Measurements from ENCODE around the gene ZC2HC1B.
"Not testable (repeated sequence)": the region's sequence is repeated elsewhere in the genome, so short reads cannot be mapped to it uniquely, and the experiment has no call there.

The ZC2HC1B gene

GRCh38 chr6:143842902-143843676, 21.2 kb upstream of the ZC2HC1B start, which contains the start of gene LTV1:
Gene LTV1, plus strand, starts transcription at chr6:143843338. Its CDS starts 140 bp downstream, at chr6:143843478.
- TF ChIP-seq, protein P1, sequence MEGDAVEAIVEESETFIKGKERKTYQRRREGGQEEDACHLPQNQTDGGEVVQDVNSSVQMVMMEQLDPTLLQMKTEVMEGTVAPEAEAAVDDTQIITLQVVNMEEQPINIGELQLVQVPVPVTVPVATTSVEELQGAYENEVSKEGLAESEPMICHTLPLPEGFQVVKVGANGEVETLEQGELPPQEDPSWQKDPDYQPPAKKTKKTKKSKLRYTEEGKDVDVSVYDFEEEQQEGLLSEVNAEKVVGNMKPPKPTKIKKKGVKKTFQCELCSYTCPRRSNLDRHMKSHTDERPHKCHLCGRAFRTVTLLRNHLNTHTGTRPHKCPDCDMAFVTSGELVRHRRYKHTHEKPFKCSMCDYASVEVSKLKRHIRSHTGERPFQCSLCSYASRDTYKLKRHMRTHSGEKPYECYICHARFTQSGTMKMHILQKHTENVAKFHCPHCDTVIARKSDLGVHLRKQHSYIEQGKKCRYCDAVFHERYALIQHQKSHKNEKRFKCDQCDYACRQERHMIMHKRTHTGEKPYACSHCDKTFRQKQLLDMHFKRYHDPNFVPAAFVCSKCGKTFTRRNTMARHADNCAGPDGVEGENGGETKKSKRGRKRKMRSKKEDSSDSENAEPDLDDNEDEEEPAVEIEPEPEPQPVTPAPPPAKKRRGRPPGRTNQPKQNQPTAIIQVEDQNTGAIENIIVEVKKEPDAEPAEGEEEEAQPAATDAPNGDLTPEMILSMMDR (IDR thresholded peaks at IDR 0.05; ENCODE audit: unreplicated experiment in 3 of 3), result no peak
- H3K27me3 Mint-ChIP-seq (ENCODE audit: low read depth), result no peaks in the 10 kb centered on the region
- peaks cover 25% of the 10 kb centered on the region for H3K36me3 Mint-ChIP-seq (ENCODE audit: low read depth)
- peak within 1 kb of the TSS; percentile 95 to 97 (median 95) for H3K4me3 Mint-ChIP-seq
- no peaks in the 10 kb centered on the region for H3K9me3 Mint-ChIP-seq
- H3K27ac Mint-ChIP-seq, result peak within 1 kb of the TSS; percentile 98 to 99 (median 99)
- H3K4me1 Mint-ChIP-seq, result peaks cover 41% of the 10 kb centered on the region

GRCh38 chr6:143843677-143843999, 20.6 kb upstream of the ZC2HC1B start:
- peak overlapping the region; percentile 98 to 99 (median 99) for H3K27ac Mint-ChIP-seq
- no peaks in the 10 kb centered on the region for H3K27me3 Mint-ChIP-seq (ENCODE audit: low read depth)
- no peaks in the 10 kb centered on the region for H3K9me3 Mint-ChIP-seq
- H3K4me3 Mint-ChIP-seq, result peak overlapping the region; percentile 95 to 97 (median 95)
- peaks cover 39% of the 10 kb centered on the region for H3K4me1 Mint-ChIP-seq
- peaks cover 30% of the 10 kb centered on the region for H3K36me3 Mint-ChIP-seq (ENCODE audit: low read depth)
- TF ChIP-seq, protein P1 (IDR thresholded peaks at IDR 0.05; ENCODE audit: unreplicated experiment in 3 of 3), result no peak

GRCh38 chr6:143844006-143844405, 20.3 kb upstream of the ZC2HC1B start:
- Mint-ChIP-seq H3K9me3 (no peaks in the 10 kb centered on the region), H3K27ac (peak overlapping the region; percentile 98 to 99 (median 99)), H3K4me1 (peaks cover 35% of the 10 kb centered on the region), H3K4me3 (peak overlapping the region; percentile 95 to 97 (median 95)), H3K27me3 (ENCODE audit: low read depth) (no peaks in the 10 kb centered on the region), H3K36me3 (ENCODE audit: low read depth) (peaks cover 33% of the 10 kb centered on the region)
- TF ChIP-seq, protein P1 (IDR thresholded peaks at IDR 0.05; ENCODE audit: unreplicated experiment in 3 of 3), result no peak

GRCh38 chr6:143845033-143845432, 19.2 kb upstream of the ZC2HC1B start:
- H3K9me3 Mint-ChIP-seq, result peaks cover under 1% of the 10 kb centered on the region

GRCh38 chr6:143851706-143852105, 12.6 kb upstream of the ZC2HC1B start:
- H3K27ac Mint-ChIP-seq; H3K4me3 Mint-ChIP-seq; H3K27me3 Mint-ChIP-seq (ENCODE audit: low read depth); H3K4me1 Mint-ChIP-seq: not testable (repeated sequence)
- H3K36me3 Mint-ChIP-seq (ENCODE audit: low read depth), result peaks cover 96% of the 10 kb centered on the region
- peaks cover 58% of the 10 kb centered on the region for H3K9me3 Mint-ChIP-seq

More at GRCh38 chr6:143845033-143845432, 19.2 kb upstream of the ZC2HC1B start:
- H3K4me1 Mint-ChIP-seq, result peaks cover 29% of the 10 kb centered on the region
- peak overlapping the region; percentile 61 to 77 (median 62) for H3K4me3 Mint-ChIP-seq
- H3K27ac Mint-ChIP-seq, result no peak overlapping the region
- peaks cover 44% of the 10 kb centered on the region for H3K36me3 Mint-ChIP-seq (ENCODE audit: low read depth)
- H3K27me3 Mint-ChIP-seq (ENCODE audit: low read depth), result no peaks in the 10 kb centered on the region
- TF ChIP-seq, protein P1 (IDR thresholded peaks at IDR 0.05; ENCODE audit: unreplicated experiment in 3 of 3), result no peak

GRCh38 chr6:143855057-143855456, 9.2 kb upstream of the ZC2HC1B start:
- Mint-ChIP-seq H3K9me3 (peaks cover 57% of the 10 kb centered on the region), H3K36me3 (ENCODE audit: low read depth) (peaks cover 100% of the 10 kb centered on the region)
- not testable (repeated sequence) for H3K4me1 Mint-ChIP-seq; H3K27me3 Mint-ChIP-seq (ENCODE audit: low read depth); H3K4me3 Mint-ChIP-seq; H3K27ac Mint-ChIP-seq

- not testable (repeated sequence) for H3K4me1 Mint-ChIP-seq; H3K27ac Mint-ChIP-seq; H3K4me3 Mint-ChIP-seq; H3K27me3 Mint-ChIP-seq (ENCODE audit: low read depth)
- Mint-ChIP-seq H3K9me3 (peaks cover 47% of the 10 kb centered on the region), H3K36me3 (ENCODE audit: low read depth) (peaks cover 94% of the 10 kb centered on the region)
Observed at GRCh38 chr6:143856762-143857161, 7.5 kb upstream of the ZC2HC1B start.
